K562 (cell line): ENCODE data around the gene PCSK5. TPM values are rescaled to one million over a fixed set of nuclear protein-coding genes. Genes with fewer than 3 reads are reported as not detected.

Experiments
- ATAC-seq: fragments of 200-7000 bp; cut with Tn5 transposase; 3 replicates; pipeline ENCODE4 v1.9.1; 2020; ENCODE audit warnings: moderate library complexity
- BruUV-seq: library from RNA; stranded (reverse); fragments of 400-500 nt; replicated peaks from 2 replicates; lab custom pipeline; 2021; lab: Mats Ljungman, UMichigan
- CTCF ChIA-PET: fragments of 300-600 bp; formaldehyde crosslinking; extraction: SDS; loops from one replicate; lab custom pipeline; 2021; ENCODE audit warnings: low intra/inter-chr PET ratio; lab: Yijun Ruan, JAX
- POLR2A ChIA-PET: fragments of 300-600, 350-650 bp; sonication (Branson Sonifier 250); formaldehyde crosslinking; extraction: SDS; loops from one replicate; lab custom pipeline; 2021; ENCODE audit warnings: antibody characterized with exemption, inconsistent platforms; lab: Yijun Ruan, JAX
- DNase-seq, 4 experiments: peaks; one replicate each; pipeline versions ENCODE4 v3.0.0 to v3.0.0-alpha.2; 2011 to 2018; ENCODE audit warnings: low spot score in 3 of 4, mixed read lengths in 3 of 4; ENCODE audit errors: extremely low read depth in 1 of 4
- FAIRE-seq: peaks from 2 replicates; lab custom pipeline; 2011; peaks lifted over from hg19 to GRCh38; lab: Jason Lieb, UNC
- H2AFZ ChIP-seq: 2 replicates; pipeline ENCODE4 v1.6.0; 2011; ENCODE audit warnings: low read depth, low read length, control low read depth, inconsistent platforms
- H3K27ac ChIP-seq: fragments of 200-600 bp; 3 replicates; pipeline ENCODE4 v1.8.0; 2011; ENCODE audit warnings: low read depth, mild to moderate bottlenecking, control low read depth, inconsistent platforms, low read length, moderate library complexity, mixed read lengths; ENCODE audit errors: extremely low read depth
- H3K27me3 ChIP-seq, 2 experiments: fragments of 300-600 bp in 1 of 2; 2 replicates in 1 of 2; 3 replicates in 1 of 2; pipeline versions ENCODE4 v1.6.0 to v1.8.0; 2011; ENCODE audit warnings: inconsistent platforms in 2 of 2, low read length in 2 of 2, mild to moderate bottlenecking in 1 of 2, mixed read lengths in 1 of 2, moderate library complexity in 1 of 2; ENCODE audit not compliant: control insufficient read depth in 2 of 2, insufficient read depth in 2 of 2
- H3K36me3 ChIP-seq: fragments of 300-600 bp; 3 replicates; pipeline ENCODE4 v1.8.0; 2011; ENCODE audit warnings: mild to moderate bottlenecking, low read length, inconsistent platforms; ENCODE audit not compliant: control insufficient read depth, insufficient read depth
- H3K4me1 ChIP-seq, 2 experiments: fragments of 200-600 bp in 1 of 2; replicated peaks in 1 of 2; 2 replicates in 1 of 2; 3 replicates in 1 of 2; pipeline versions ENCODE4 v1.5.1 to v1.8.0; 2011; ENCODE audit warnings: inconsistent platforms in 2 of 2, low read length in 2 of 2, mild to moderate bottlenecking in 1 of 2, mixed read lengths in 1 of 2, moderate library complexity in 1 of 2; ENCODE audit not compliant: control insufficient read depth in 2 of 2, insufficient read depth in 2 of 2
- H3K4me2 ChIP-seq: 2 replicates; pipeline ENCODE4 v1.6.1; 2011; ENCODE audit warnings: low read length, control low read depth, inconsistent platforms, mixed read lengths; ENCODE audit not compliant: insufficient read depth
- H3K4me3 ChIP-seq: fragments of 200-600 bp; sonication (generic), shearing (Covaris generic); 2 replicates; pipeline ENCODE4 v1.5.1; 2016; ENCODE audit warnings: control low read depth, inconsistent platforms
- H3K79me2 ChIP-seq: fragments of 200-600 bp; 3 replicates; pipeline ENCODE4 v1.8.0; 2011; ENCODE audit warnings: low read length, inconsistent platforms; ENCODE audit not compliant: control insufficient read depth, insufficient read depth
- H3K9ac ChIP-seq, 2 experiments: 2 replicates each; pipeline versions ENCODE4 v1.6.0 to v1.6.1; 2011; ENCODE audit warnings: low read depth in 2 of 2, low read length in 2 of 2, control low read depth in 1 of 2, inconsistent platforms in 1 of 2, mild to moderate bottlenecking in 1 of 2, mixed read lengths in 1 of 2; ENCODE audit not compliant: insufficient read depth in 1 of 2
- H3K9me1 ChIP-seq: one replicate; pipeline ENCODE4 v1.6.0; 2011; ENCODE audit warnings: inconsistent platforms, mild to moderate bottlenecking, low read length, moderate library complexity; ENCODE audit not compliant: control insufficient read depth, insufficient read depth
- H3K9me3 ChIP-seq: replicated peaks from 2 replicates; pipeline ENCODE4 v1.5.1; 2011; ENCODE audit warnings: low read depth, low read length, inconsistent platforms; ENCODE audit not compliant: control insufficient read depth, insufficient read depth
- H4K20me1 ChIP-seq: replicated peaks from 2 replicates; pipeline ENCODE4 v1.6.1; 2011; ENCODE audit warnings: low read length, inconsistent platforms, mixed read lengths; ENCODE audit not compliant: control insufficient read depth, insufficient read depth
- KDM2B ChIP-seq: fragments of 250-450 bp; sonication (Bioruptor Pico); IDR thresholded peaks from 2 replicates; pipeline ENCODE4 v1.8.0; 2021; ENCODE audit warnings: mild to moderate bottlenecking, moderate library complexity
- OTX1 ChIP-seq: fragments of 450-650 bp; formaldehyde crosslinking; IDR thresholded peaks from 2 replicates; pipeline ENCODE4 v1.4.0; 2022; ENCODE audit warnings: mild to moderate bottlenecking
- SMARCB1 ChIP-seq: IDR thresholded peaks from 2 replicates; pipeline ENCODE4 v1.6.1; 2011; ENCODE audit warnings: improper control_type of control experiment, low read depth; ENCODE audit not compliant: insufficient read length
- TAL1 ChIP-seq: fragments of 450-650 bp; IDR thresholded peaks from 2 replicates; pipeline ENCODE4 v1.6.1; 2016; ENCODE audit warnings: mild to moderate bottlenecking
- WGBS: fragments of 100-300 bp; shearing (Covaris generic); methylation state at CpG from one replicate; pipeline ENCODE4 v1.1.6; 2016; ENCODE audit warnings: low coverage, mixed read lengths; ENCODE audit not compliant: insufficient coverage; ENCODE audit errors: missing lambda C conversion rate; 5-methylcytosine and 5-hydroxymethylcytosine counted together
- in situ Hi-C: fragments of 300-500 bp; cut with MboI; formaldehyde crosslinking; loops from 4 replicates; pipeline ENCODE4 v1.15.0; 2018; ENCODE audit warnings: inconsistent platforms, mixed read lengths
- intact Hi-C: fragments of 100-400 bp; cut with micrococcal nuclease; formaldehyde crosslinking; loops from 2 replicates; pipeline ENCODE4 v1.14.2; 2022
- polyA plus RNA-seq, 8 experiments: library from polyadenylated mRNA; depleted of rRNA in 4 of 8; stranded (reverse) in 5 of 8; unstranded in 3 of 8; fragments of >200 nt; fragmentation: Nextera tagmentation in 2 of 8; fragmentation: Illumina TruSeq in 1 of 8; extraction: Ambion mirVana in 2 of 8; extraction: Trizol in 1 of 8; gene quantifications; 2 replicates each; pipeline versions ENCODE4 v1.2.1 to v1.2.3, GENCODE V29; 2011 to 2014; ENCODE audit warnings: inconsistent platforms in 1 of 8, missing spikeins in 1 of 8
- total RNA-seq, 7 experiments: library from RNA; depleted of rRNA in 6 of 7; stranded (reverse); fragments of >200 nt in 6 of 7; fragmentation: Illumina TruSeq in 2 of 7; extraction: Trizol in 2 of 7; gene quantifications; 2 replicates each; pipeline versions ENCODE4 v1.2.1 to v1.2.3, GENCODE V29; 2011 to 2021; ENCODE audit warnings: low replicate concordance in 1 of 7
- TF ChIP-seq, protein P1 (sequence below), 2 experiments: fragments of 200-800 bp in 1 of 2; sonication (Bioruptor generic) in 1 of 2; sonication (generic) in 1 of 2; formaldehyde crosslinking in 1 of 2; IDR thresholded peaks in 1 of 2; conservative IDR thresholded peaks in 1 of 2; 2 replicates each; pipeline versions ENCODE4 v1.5.0 to v1.6.1; 2016 to 2020; ENCODE audit warnings: missing compliant biosample characterization in 1 of 2, missing genetic modification characterization in 1 of 2, missing genetic modification reagents in 1 of 2

Gene PCSK5
- total and polyA plus RNA-seq, 9 of the 15 experiments (the other 6 are each of a cell fraction or from before 2014, with no cell fraction given): not detected

DNA sequence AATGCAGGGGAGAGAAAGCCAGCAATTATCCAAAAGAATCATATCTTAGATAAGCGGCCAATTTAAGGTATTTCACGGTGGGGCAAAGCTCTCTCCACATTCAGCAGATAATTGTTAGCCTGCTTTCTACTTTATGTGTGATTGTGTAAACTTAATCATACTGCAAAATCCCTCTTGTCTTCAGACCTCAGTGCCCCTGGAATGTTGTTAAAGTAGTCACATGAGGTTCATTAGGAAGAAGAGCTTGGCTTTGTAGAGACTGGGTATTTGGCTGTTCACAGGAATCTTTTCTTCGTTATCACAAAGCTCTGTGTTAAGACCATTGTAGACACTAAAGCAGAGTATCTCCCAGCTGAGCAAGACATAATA, 376.8 kb downstream of the PCSK5 start:
- no peak for TF ChIP-seq OTX1 (CRISPR knock-in tag)
- TF ChIP-seq KDM2B (CRISPR knock-in tag): no peak
- TF ChIP-seq TAL1: no peak
- TF ChIP-seq SMARCB1: no peak
- TF ChIP-seq, protein P1, sequence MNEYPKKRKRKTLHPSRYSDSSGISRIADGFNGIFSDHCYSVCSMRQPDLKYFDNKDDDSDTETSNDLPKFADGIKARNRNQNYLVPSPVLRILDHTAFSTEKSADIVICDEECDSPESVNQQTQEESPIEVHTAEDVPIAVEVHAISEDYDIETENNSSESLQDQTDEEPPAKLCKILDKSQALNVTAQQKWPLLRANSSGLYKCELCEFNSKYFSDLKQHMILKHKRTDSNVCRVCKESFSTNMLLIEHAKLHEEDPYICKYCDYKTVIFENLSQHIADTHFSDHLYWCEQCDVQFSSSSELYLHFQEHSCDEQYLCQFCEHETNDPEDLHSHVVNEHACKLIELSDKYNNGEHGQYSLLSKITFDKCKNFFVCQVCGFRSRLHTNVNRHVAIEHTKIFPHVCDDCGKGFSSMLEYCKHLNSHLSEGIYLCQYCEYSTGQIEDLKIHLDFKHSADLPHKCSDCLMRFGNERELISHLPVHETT (CRISPR knock-in tag; conservative IDR thresholded peaks at IDR 0.05 in 1 of 2, IDR thresholded peaks at IDR 0.05 in 1 of 2): no peak
- Histone ChIP-seq H3K9ac (no peak overlapping the region), H3K4me3 (no peak overlapping the region), H3K27ac (no peak overlapping the region), H3K4me2 (no peak overlapping the region), H3K4me1 (no peaks in the 10 kb centered on the region), H3K27me3 (no peaks in the 10 kb centered on the region), H3K9me1 (no peaks in the 10 kb centered on the region), H2AFZ (no peak overlapping the region), H3K9me3 (no peaks in the 10 kb centered on the region), H3K36me3 (no peaks in the 10 kb centered on the region), H4K20me1 (no peaks in the 10 kb centered on the region), H3K79me2 (no peaks in the 10 kb centered on the region)
- FAIRE-seq: no peak
- WGBS: 0% methylated on average over 3 of the region's 3 CpGs
- in situ Hi-C loops (no loop called here), intact Hi-C loops (no loop called here)
- ChIA-PET CTCF (no interaction called here), POLR2A (interaction anchor here (0.6 to 0.7 kb wide), 2 partner anchors 10 to 11 kb away, joined by 3 read pairs; no protein-coding TSS in a partner anchor)
- DNase-seq: no peak
- BruUV-seq: no TSS peak
- ATAC-seq: no peak
